GM12878 (cell line): Measurements from ENCODE around the gene FASTK. TPM values are rescaled to one million over a fixed set of nuclear protein-coding genes. Genes with fewer than 3 reads are reported as not detected.

Source experiments
- ATAC-seq: fragments of 200-7000 bp; cut with Tn5 transposase; 3 replicates; pipeline ENCODE4 v1.9.1; 2020; ENCODE audit warnings: mild to moderate bottlenecking, moderate library complexity
- BruUV-seq: library from RNA; stranded (reverse); fragments of 400-500 nt; replicated peaks from 2 replicates; lab custom pipeline; 2021; lab: Mats Ljungman, UMichigan
- CTCF ChIA-PET: fragments of 300-600 bp; sonication (Branson Sonifier 250); formaldehyde crosslinking; extraction: SDS; loops from one replicate; lab custom pipeline; 2021; ENCODE audit warnings: inconsistent platforms; lab: Yijun Ruan, JAX
- POLR2A ChIA-PET: fragments of 350-600 bp; formaldehyde crosslinking; extraction: SDS; loops from one replicate; lab custom pipeline; 2021; ENCODE audit warnings: inconsistent platforms; lab: Charles Lee
- RAD21 ChIA-PET: fragments of 300-600 bp; sonication (Branson Sonifier 250); formaldehyde crosslinking; loops from one replicate; lab custom pipeline; 2023; ENCODE audit warnings: antibody characterized with exemption; ENCODE audit not compliant: unreplicated experiment; lab: Charles Lee
- SMC1A ChIA-PET: fragments of 300-600 bp; sonication (Branson Sonifier 250); formaldehyde crosslinking; loops from one replicate; lab custom pipeline; 2023; ENCODE audit not compliant: unreplicated experiment, uncharacterized antibody; lab: Charles Lee
- DNase-seq: peaks from one replicate; pipeline ENCODE4 v3.0.0-alpha.2; 2011; ENCODE audit warnings: low read depth, low spot score
- FAIRE-seq: peaks from 3 replicates; lab custom pipeline; 2011; peaks lifted over from hg19 to GRCh38; lab: Jason Lieb, UNC
- H2AFZ ChIP-seq: 2 replicates; pipeline ENCODE4 v1.6.0; 2011; ENCODE audit warnings: low read depth, low read length, control low read depth; ENCODE audit not compliant: control insufficient read depth
- H3K27ac ChIP-seq: 2 replicates; pipeline ENCODE4 v1.5.1; 2011; ENCODE audit warnings: control low read depth; ENCODE audit not compliant: control insufficient read depth, insufficient read depth
- H3K27me3 ChIP-seq, 2 experiments: replicated peaks in 1 of 2; 2 replicates each; pipeline versions ENCODE4 v1.6.0 to v1.6.1; 2011; ENCODE audit warnings: low read length in 1 of 2; ENCODE audit not compliant: control insufficient read depth in 2 of 2, insufficient read depth in 2 of 2
- H3K36me3 ChIP-seq, 2 experiments: 2 replicates each; pipeline ENCODE4 v1.5.1; 2011; ENCODE audit warnings: low read length in 1 of 2; ENCODE audit not compliant: control insufficient read depth in 2 of 2, insufficient read depth in 2 of 2
- H3K4me1 ChIP-seq: 2 replicates; pipeline ENCODE4 v1.6.1; 2011; ENCODE audit warnings: mild to moderate bottlenecking, low read length, moderate library complexity, mixed read lengths; ENCODE audit not compliant: control insufficient read depth, insufficient read depth
- H3K4me2 ChIP-seq: 2 replicates; pipeline ENCODE4 v1.6.0; 2011; ENCODE audit warnings: control low read depth; ENCODE audit not compliant: control insufficient read depth, insufficient read depth
- H3K4me3 ChIP-seq: fragments of 200-600 bp; sonication (generic); 2 replicates; pipeline ENCODE4 v1.5.1; 2016
- H3K79me2 ChIP-seq: 2 replicates; pipeline ENCODE4 v1.6.0; 2011; ENCODE audit warnings: low read length; ENCODE audit not compliant: control insufficient read depth, insufficient read depth
- H3K9ac ChIP-seq: 2 replicates; pipeline ENCODE4 v1.8.0; 2011; ENCODE audit warnings: low read length, control low read depth, mixed read lengths; ENCODE audit not compliant: control insufficient read depth, insufficient read depth
- H3K9me3 ChIP-seq: replicated peaks from 3 replicates; pipeline ENCODE4 v1.5.1; 2011; ENCODE audit warnings: mild to moderate bottlenecking, low read length; ENCODE audit not compliant: control insufficient read depth, insufficient read depth
- H4K20me1 ChIP-seq: 2 replicates; pipeline ENCODE4 v1.6.0; 2011; ENCODE audit not compliant: control insufficient read depth, insufficient read depth
- BACH1 ChIP-seq: fragments of 450-650 bp; IDR thresholded peaks from 2 replicates; pipeline ENCODE4 v1.6.1; 2017; ENCODE audit warnings: mild to moderate bottlenecking, borderline replicate concordance
- HSF1 ChIP-seq: fragments of 150-350 bp; IDR thresholded peaks from 2 replicates; pipeline ENCODE4 v1.6.1; 2014; ENCODE audit warnings: mild to moderate bottlenecking, low read depth, low read length
- IRF5 ChIP-seq: fragments of 450-650 bp; IDR thresholded peaks from 2 replicates; pipeline ENCODE4 v1.6.1; 2017; ENCODE audit warnings: borderline replicate concordance
- JUNB ChIP-seq: IDR thresholded peaks from 2 replicates; pipeline ENCODE4 v1.6.1; 2016; ENCODE audit warnings: antibody characterized with exemption, mild to moderate bottlenecking
- RAD51 ChIP-seq: fragments of 450-650 bp; IDR thresholded peaks from 2 replicates; pipeline ENCODE4 v1.6.1; 2016; ENCODE audit warnings: moderate library complexity, mild to moderate bottlenecking, inconsistent platforms
- SKIL ChIP-seq: fragments of 450-650 bp; IDR thresholded peaks from 2 replicates; pipeline ENCODE4 v1.6.1; 2017; ENCODE audit warnings: mild to moderate bottlenecking, low read depth, inconsistent platforms; ENCODE audit not compliant: poor library complexity, severe bottlenecking
- SMAD1 ChIP-seq: fragments of 450-650 bp; IDR thresholded peaks from 2 replicates; pipeline ENCODE4 v1.6.1; 2018; ENCODE audit warnings: mild to moderate bottlenecking, low read depth; ENCODE audit not compliant: partially characterized antibody
- SP1 ChIP-seq: IDR thresholded peaks from one replicate; pipeline ENCODE4 v1.6.1; 2011; ENCODE audit warnings: low read depth, low read length
- TARDBP ChIP-seq: IDR thresholded peaks from 2 replicates; pipeline ENCODE4 v1.6.1; 2016; ENCODE audit warnings: borderline replicate concordance
- TCF12 ChIP-seq: IDR thresholded peaks from 2 replicates; pipeline ENCODE4 v1.6.1; 2011; ENCODE audit warnings: low read depth, mild to moderate bottlenecking, low read length
- YY1 ChIP-seq: IDR thresholded peaks from 2 replicates; pipeline ENCODE4 v1.6.1; 2011; ENCODE audit warnings: low read depth, mild to moderate bottlenecking, low read length
- ZBTB11 ChIP-seq: fragments of 450-650 bp; formaldehyde crosslinking; IDR thresholded peaks from 2 replicates; pipeline ENCODE4 v1.5.0; 2022; ENCODE audit warnings: mild to moderate bottlenecking, missing genetic modification characterization
- ZNF622 ChIP-seq: fragments of 450-650 bp; IDR thresholded peaks from 2 replicates; pipeline ENCODE4 v1.6.1; 2017; ENCODE audit warnings: mild to moderate bottlenecking, inconsistent platforms
- WGBS: methylation state at CpG from one replicate; pipeline ENCODE4 v1.1.6; 2016; ENCODE audit warnings: low lambda C conversion rate; ENCODE audit not compliant: insufficient replicate concordance, insufficient coverage; ENCODE audit errors: missing lambda C conversion rate; 5-methylcytosine and 5-hydroxymethylcytosine counted together
- in situ Hi-C: fragments of 300-500 bp; cut with MboI; formaldehyde crosslinking; loops from 9 replicates; pipeline ENCODE4 v1.14.3; 2018; ENCODE audit warnings: mixed read lengths
- intact Hi-C: fragments of 100-400 bp; cut with micrococcal nuclease; formaldehyde crosslinking; loops from one replicate; pipeline ENCODE4 v1.14.2; 2022; ENCODE audit not compliant: unreplicated experiment
- polyA plus RNA-seq, 11 experiments: library from polyadenylated mRNA; depleted of rRNA in 4 of 11; unstranded in 6 of 11; stranded (reverse) in 5 of 11; fragments of >200 nt; fragmentation: Nextera tagmentation in 4 of 11; fragmentation: Illumina TruSeq in 1 of 11; extraction: Ambion mirVana in 4 of 11; extraction: Trizol in 1 of 11; gene quantifications; 1 replicate in 1 of 11; 2 replicates in 10 of 11; pipeline versions ENCODE4 v1.2.1 to v1.2.3, GENCODE V29; 2011 to 2016; ENCODE audit warnings: inconsistent platforms in 2 of 11, missing spikeins in 2 of 11, low read depth in 1 of 11
- total RNA-seq, 4 experiments: library from RNA; depleted of rRNA in 3 of 4; stranded (reverse); fragments of >200 nt in 3 of 4; fragmentation: Illumina TruSeq in 1 of 4; extraction: Trizol in 1 of 4; gene quantifications; 2 replicates each; pipeline versions ENCODE4 v1.2.1 to v1.2.3, GENCODE V29; 2013 to 2021

The FASTK gene
- total and polyA plus RNA-seq, 10 of the 15 experiments (the other 5 are each of a cell fraction or from before 2014, with no cell fraction given): 0.19 to 102 (median 54.5) TPM

- TF ChIP-seq TCF12: no peak
These were observed 49.5 kb upstream of the FASTK start (continued) for GRCh38 chr7:151129960-151130591.

GRCh38 chr7:151129117-151129959 lies 48.7 kb upstream of the FASTK start:
- intact Hi-C loops: no loop called here
- no peak for TF ChIP-seq BACH1
- no peak for TF ChIP-seq JUNB
- TF ChIP-seq SP1: no peak
- TF ChIP-seq RAD51: no peak
- no peak for TF ChIP-seq TARDBP
- TF ChIP-seq YY1: no peak
- TF ChIP-seq SKIL: no peak
- TF ChIP-seq ZNF622: no peak
- no peak for TF ChIP-seq SMAD1
- TF ChIP-seq IRF5: no peak
- no peak for TF ChIP-seq ZBTB11 (CRISPR knock-in tag)
- TF ChIP-seq HSF1: no peak

More at GRCh38 chr7:151129117-151129959, 48.7 kb upstream of the FASTK start:
- ATAC-seq: no peak
- H3K9me3 ChIP-seq: no peaks in the 10 kb centered on the region
- ChIA-PET RAD21 (no interaction called here), SMC1A (no interaction called here), CTCF (interaction anchor here (1.5 kb wide), 1 partner anchor 115 kb away, joined by 3 read pairs; no protein-coding TSS in a partner anchor), POLR2A (no interaction called here)
- WGBS: 80% methylated on average over 24 of the region's 28 CpGs
- H4K20me1 ChIP-seq: no peaks in the 10 kb centered on the region
- in situ Hi-C loops: no loop called here
- no peak for DNase-seq
- H2AFZ ChIP-seq: no peak overlapping the region
- no peak overlapping the region for H3K9ac ChIP-seq
- peaks cover 6 to 10% of the 10 kb centered on the region in 2 experiments; a peak in 3 of 4 replicates for H3K36me3 ChIP-seq
- no peaks in the 10 kb centered on the region for H3K27me3 ChIP-seq
- H3K4me2 ChIP-seq: no peak overlapping the region
- no peak overlapping the region for H3K4me3 ChIP-seq
- BruUV-seq: no TSS peak
- no peak for FAIRE-seq
- no peaks in the 10 kb centered on the region for H3K4me1 ChIP-seq
- no peaks in the 10 kb centered on the region for H3K79me2 ChIP-seq
- no peak overlapping the region for H3K27ac ChIP-seq
